OCI-LY1 (cell line): ENCODE data around the gene TAF4.

ENCODE experiments used
- CTCF ChIP-seq: fragments of 200-600 bp; sonication (generic), shearing (Covaris generic); IDR thresholded peaks from 2 replicates; pipeline ENCODE4 v1.5.1; 2017; ENCODE audit warnings: mild to moderate bottlenecking, antibody characterized with exemption, low read length, moderate library complexity, mixed read lengths
- EZH2 ChIP-seq: fragments of 200-600 bp; sonication (generic), shearing (Covaris generic); IDR thresholded peaks from 2 replicates; pipeline ENCODE4 v1.8.0; 2017; ENCODE audit warnings: borderline replicate concordance, mixed run types, mild to moderate bottlenecking, antibody characterized with exemption, low read length, moderate library complexity, mixed read lengths

- TF ChIP-seq CTCF = no peak
- TF ChIP-seq EZH2 = no peak
These were observed 96.7 kb downstream of the TAF4 start for GRCh38 chr20:61968932-61969331.
